Astrocyte (in vitro differentiated cells and primary cell): ENCODE measurements around the gene LY6G6D. TPM values are rescaled to one million over a fixed set of nuclear protein-coding genes. Genes with fewer than 3 reads are reported as not detected.

Experiments
- DNase-seq: peaks from one replicate; pipeline ENCODE4 v3.0.0-alpha.2; 2010; ENCODE audit warnings: low read depth
- FAIRE-seq: peaks from 2 replicates; lab custom pipeline; 2011; peaks lifted over from hg19 to GRCh38; lab: Jason Lieb, UNC
- H2AFZ ChIP-seq: 2 replicates; pipeline ENCODE4 v1.6.0; 2012; ENCODE audit warnings: low read depth, low read length, inconsistent platforms
- H3K27ac ChIP-seq: 2 replicates; pipeline ENCODE4 v1.5.1; 2011; ENCODE audit warnings: low read depth, low read length, inconsistent platforms
- H3K27me3 ChIP-seq: 2 replicates; pipeline ENCODE4 v1.6.0; 2011; ENCODE audit warnings: low read length, inconsistent platforms; ENCODE audit not compliant: insufficient read depth
- H3K36me3 ChIP-seq: 2 replicates; pipeline ENCODE4 v1.5.1; 2011; ENCODE audit warnings: low read length, inconsistent platforms; ENCODE audit not compliant: insufficient read depth
- H3K4me1 ChIP-seq: 2 replicates; pipeline ENCODE4 v1.5.1; 2011; ENCODE audit warnings: low read length, inconsistent platforms; ENCODE audit not compliant: insufficient read depth
- H3K4me2 ChIP-seq: 2 replicates; pipeline ENCODE4 v1.6.0; 2012; ENCODE audit warnings: low read length, inconsistent platforms
- H3K4me3 ChIP-seq: 2 replicates; pipeline ENCODE4 v1.5.1; 2011; ENCODE audit warnings: low read depth, mild to moderate bottlenecking, low read length, inconsistent platforms; ENCODE audit not compliant: insufficient read depth
- H3K79me2 ChIP-seq: 2 replicates; pipeline ENCODE4 v1.6.0; 2012; ENCODE audit warnings: mild to moderate bottlenecking, low read length, inconsistent platforms; ENCODE audit not compliant: insufficient read depth
- H3K9ac ChIP-seq: 2 replicates; pipeline ENCODE4 v1.6.0; 2012; ENCODE audit warnings: mild to moderate bottlenecking, low read length, inconsistent platforms
- H3K9me3 ChIP-seq: 2 replicates; pipeline ENCODE4 v1.5.1; 2012; ENCODE audit warnings: low read depth, mild to moderate bottlenecking, low read length, inconsistent platforms; ENCODE audit not compliant: insufficient read depth
- H4K20me1 ChIP-seq: 2 replicates; pipeline ENCODE4 v1.6.0; 2012; ENCODE audit warnings: low read length, inconsistent platforms; ENCODE audit not compliant: insufficient read depth
- H3K27ac Mint-ChIP-seq: one replicate; pipeline ENCODE4 v1.8.0; 2021; ENCODE audit warnings: mild to moderate bottlenecking, mixed read lengths; ENCODE audit not compliant: unreplicated experiment
- H3K27me3 Mint-ChIP-seq: one replicate; pipeline ENCODE4 v1.8.0; 2021; ENCODE audit warnings: low read depth, mixed read lengths; ENCODE audit not compliant: unreplicated experiment
- H3K36me3 Mint-ChIP-seq: one replicate; pipeline ENCODE4 v1.8.0; 2021; ENCODE audit warnings: low read depth, mixed read lengths; ENCODE audit not compliant: unreplicated experiment
- H3K4me1 Mint-ChIP-seq: one replicate; pipeline ENCODE4 v1.8.0; 2021; ENCODE audit warnings: low read depth, mixed read lengths; ENCODE audit not compliant: unreplicated experiment
- H3K4me3 Mint-ChIP-seq: one replicate; pipeline ENCODE4 v1.8.0; 2021; ENCODE audit warnings: mild to moderate bottlenecking, moderate library complexity, mixed read lengths; ENCODE audit not compliant: unreplicated experiment
- H3K9me3 Mint-ChIP-seq: one replicate; pipeline ENCODE4 v1.8.0; 2021; ENCODE audit warnings: mild to moderate bottlenecking, mixed read lengths; ENCODE audit not compliant: unreplicated experiment
- CTCF ChIP-seq: IDR thresholded peaks from 2 replicates; pipeline ENCODE4 v1.5.1; 2011; ENCODE audit warnings: low read depth, mild to moderate bottlenecking, inconsistent platforms, low read length, moderate library complexity; ENCODE audit not compliant: insufficient read depth
- EZH2 ChIP-seq: IDR thresholded peaks from 2 replicates; pipeline ENCODE4 v1.6.1; 2012; ENCODE audit warnings: mild to moderate bottlenecking, low read length, inconsistent platforms; ENCODE audit not compliant: insufficient read depth
- total RNA-seq: library from RNA; stranded (reverse); gene quantifications from 2 replicates; pipeline ENCODE4 v1.2.1, GENCODE V29; 2021

Gene LY6G6D
- total RNA-seq, 1 donor from 2014 or later, result not detected

DNA sequence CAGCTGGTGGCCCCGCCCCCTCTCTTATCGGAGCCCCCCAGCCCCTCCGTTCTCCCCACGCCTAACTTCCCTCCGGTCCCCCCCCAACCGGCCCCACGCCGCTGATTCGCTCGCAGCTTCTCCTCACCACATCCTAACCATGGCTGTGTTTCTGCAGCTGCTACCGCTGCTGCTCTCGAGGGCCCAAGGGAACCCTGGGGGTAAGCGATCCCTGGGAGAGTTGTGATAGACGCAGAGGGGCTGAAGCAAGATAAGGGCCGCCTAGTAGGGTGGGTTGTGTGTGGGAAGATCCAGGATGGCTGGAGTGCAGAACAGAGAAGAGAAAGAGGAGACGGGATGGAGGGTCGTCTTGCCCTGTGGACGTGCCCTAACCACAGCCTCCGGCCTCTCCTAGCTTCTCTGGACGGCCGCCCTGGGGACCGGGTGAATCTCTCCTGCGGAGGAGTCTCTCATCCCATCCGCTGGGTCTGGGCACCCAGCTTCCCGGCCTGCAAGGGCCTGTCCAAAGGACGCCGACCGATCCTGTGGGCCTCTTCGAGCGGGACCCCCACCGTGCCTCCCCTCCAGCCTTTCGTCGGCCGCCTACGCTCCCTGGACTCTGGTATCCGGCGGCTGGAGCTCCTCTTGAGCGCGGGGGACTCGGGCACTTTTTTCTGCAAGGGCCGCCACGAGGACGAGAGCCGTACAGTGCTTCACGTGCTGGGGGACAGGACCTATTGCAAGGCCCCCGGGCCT, 8.3 kb downstream of the LY6G6D start, which contains the start of gene MPIG6B:
Gene MPIG6B, plus strand, starts transcription at position 129 of the 735 bp plus-strand sequence. Its CDS starts 11 bp downstream, at position 140.
- TF ChIP-seq EZH2 (no peak), CTCF (no peak)
- DNase-seq, result no peak
- H3K4me3 ChIP-seq, result no peak within 1 kb of the TSS
- H3K27ac ChIP-seq, result no peak within 1 kb of the TSS
- H4K20me1 ChIP-seq, result peaks cover 12% of the 10 kb centered on the region
- H3K4me1 Mint-ChIP-seq, result peaks cover 4% of the 10 kb centered on the region
- H3K79me2 ChIP-seq, result peaks cover under 1% of the 10 kb centered on the region
- no peak within 1 kb of the TSS for H3K4me3 Mint-ChIP-seq
- H3K4me1 ChIP-seq, result peaks cover 1% of the 10 kb centered on the region
- no peak within 1 kb of the TSS for H3K9ac ChIP-seq
- H3K27me3 ChIP-seq, result no peaks in the 10 kb centered on the region
- peaks cover 19% of the 10 kb centered on the region for H3K27me3 Mint-ChIP-seq
- no peak within 1 kb of the TSS for H2AFZ ChIP-seq
- no peak within 1 kb of the TSS for H3K4me2 ChIP-seq
- no peak for FAIRE-seq
- peaks cover 7% of the 10 kb centered on the region for H3K9me3 Mint-ChIP-seq
- H3K36me3 Mint-ChIP-seq, result peaks cover 21% of the 10 kb centered on the region
- H3K27ac Mint-ChIP-seq, result no peak within 1 kb of the TSS
- no peaks in the 10 kb centered on the region for H3K9me3 ChIP-seq
- H3K36me3 ChIP-seq, result peaks cover 7% of the 10 kb centered on the region

- H3K4me3 ChIP-seq, result no peak overlapping the region
- peaks cover 16% of the 10 kb centered on the region for H3K27me3 Mint-ChIP-seq
- H4K20me1 ChIP-seq, result peaks cover 19% of the 10 kb centered on the region
- no peak overlapping the region for H3K9ac ChIP-seq
- no peak overlapping the region for H3K4me3 Mint-ChIP-seq
- TF ChIP-seq CTCF (no peak), EZH2 (no peak)
- H3K4me2 ChIP-seq, result no peak overlapping the region
- no peaks in the 10 kb centered on the region for H3K27me3 ChIP-seq
- FAIRE-seq (no peak), DNase-seq (no peak)
- no peak overlapping the region for H2AFZ ChIP-seq
- H3K79me2 ChIP-seq, result peaks cover 8% of the 10 kb centered on the region
- no peak overlapping the region for H3K27ac Mint-ChIP-seq
- H3K36me3 ChIP-seq, result peaks cover 7% of the 10 kb centered on the region
- H3K27ac ChIP-seq, result no peak overlapping the region
- H3K9me3 ChIP-seq, result no peaks in the 10 kb centered on the region
- peaks cover 21% of the 10 kb centered on the region for H3K36me3 Mint-ChIP-seq
- peaks cover 5% of the 10 kb centered on the region for H3K9me3 Mint-ChIP-seq
- H3K4me1 Mint-ChIP-seq, result peaks cover 4% of the 10 kb centered on the region
- peaks cover 7% of the 10 kb centered on the region for H3K4me1 ChIP-seq
These were observed 9.0 kb downstream of the LY6G6D start for GRCh38 chr6:31723980-31724691.
